GM19193 (cell line): ENCODE measurements around the gene ST6GALNAC3.

ENCODE experiments used
- POLR2A ChIP-seq: IDR thresholded peaks from 4 replicates; pipeline ENCODE4 v1.6.1; 2011; ENCODE audit not compliant: insufficient read depth, insufficient read length; ENCODE audit errors: extremely low read depth

ST6GALNAC3 gene

GRCh38 chr1:76281306-76281705 is 206.8 kb downstream of the ST6GALNAC3 start:
- TF ChIP-seq POLR2A: no peak

GRCh38 chr1:76284842-76285241 is 210.3 kb downstream of the ST6GALNAC3 start:
- no peak for TF ChIP-seq POLR2A

- TF ChIP-seq POLR2A: no peak
Observed at GRCh38 chr1:76285578-76286135, 211.1 kb downstream of the ST6GALNAC3 start.

GRCh38 chr1:76287917-76288316 is 213.4 kb downstream of the ST6GALNAC3 start:
- TF ChIP-seq POLR2A: no peak

- no peak for TF ChIP-seq POLR2A
Observed at GRCh38 chr1:76288758-76289483, 214.4 kb downstream of the ST6GALNAC3 start.

- TF ChIP-seq POLR2A: no peak
Observed at GRCh38 chr1:76289692-76290091, 215.1 kb downstream of the ST6GALNAC3 start.

- no peak for TF ChIP-seq POLR2A
Observed at GRCh38 chr1:76290271-76290670, 215.7 kb downstream of the ST6GALNAC3 start.

- no peak for TF ChIP-seq POLR2A
Observed at GRCh38 chr1:76291191-76291590, 216.6 kb downstream of the ST6GALNAC3 start.

GRCh38 chr1:76291737-76292136 is 217.2 kb downstream of the ST6GALNAC3 start:
- no peak for TF ChIP-seq POLR2A

- no peak for TF ChIP-seq POLR2A
Observed at GRCh38 chr1:76292418-76293184, 218.1 kb downstream of the ST6GALNAC3 start.

GRCh38 chr1:76293831-76294230 is 219.3 kb downstream of the ST6GALNAC3 start:
- no peak for TF ChIP-seq POLR2A

GRCh38 chr1:76294482-76295194 is 220.1 kb downstream of the ST6GALNAC3 start:
- TF ChIP-seq POLR2A: no peak

- no peak for TF ChIP-seq POLR2A
Observed at GRCh38 chr1:76298399-76298798, 223.9 kb downstream of the ST6GALNAC3 start.

- TF ChIP-seq POLR2A: no peak
Observed at GRCh38 chr1:76299036-76299435, 224.5 kb downstream of the ST6GALNAC3 start.

- TF ChIP-seq POLR2A: no peak
Observed at GRCh38 chr1:76300556-76300955, 226.0 kb downstream of the ST6GALNAC3 start.
